HepG2 (cell line): ENCODE measurements around the gene ACSF3. TPM values are rescaled to one million over a fixed set of nuclear protein-coding genes. Genes with fewer than 3 reads are reported as not detected.
A peak's percentile ranks its signal among the peaks of the same experiment; 100 is the strongest.

Experiments used
- CCDC6 ChIP-seq: sonication (generic); formaldehyde crosslinking; IDR thresholded peaks from 2 replicates; pipeline ENCODE4 v1.8.1; 2022; ENCODE audit warnings: mild to moderate bottlenecking, missing genetic modification reagents, moderate library complexity
- HOXA9 ChIP-seq: sonication (generic); formaldehyde crosslinking; IDR thresholded peaks from 2 replicates; pipeline ENCODE4 v1.8.1; 2022; ENCODE audit warnings: missing genetic modification reagents, mild to moderate bottlenecking, moderate library complexity, borderline replicate concordance
- JDP2 ChIP-seq: sonication (generic); formaldehyde crosslinking; IDR thresholded peaks from 2 replicates; pipeline ENCODE4 v1.8.1; 2022; ENCODE audit warnings: missing genetic modification reagents, borderline replicate concordance
- KDM3A ChIP-seq: IDR thresholded peaks from 2 replicates; pipeline ENCODE4 v1.6.1; 2018; ENCODE audit warnings: low read depth, missing compliant biosample characterization
- LBX2 ChIP-seq: sonication (generic); formaldehyde crosslinking; IDR thresholded peaks from 2 replicates; pipeline ENCODE4 v1.5.0; 2020; ENCODE audit warnings: missing genetic modification reagents, mild to moderate bottlenecking, borderline replicate concordance
- MAFG ChIP-seq: sonication (generic); formaldehyde crosslinking; IDR thresholded peaks from 2 replicates; pipeline ENCODE4 v1.5.1; 2020; ENCODE audit warnings: mild to moderate bottlenecking, missing genetic modification reagents
- NFYB ChIP-seq: sonication (generic); formaldehyde crosslinking; IDR thresholded peaks from 2 replicates; pipeline ENCODE4 v1.4.0; 2020; ENCODE audit warnings: missing genetic modification reagents
- RARG ChIP-seq: sonication (generic); formaldehyde crosslinking; IDR thresholded peaks from 2 replicates; pipeline ENCODE4 v1.4.0; 2020; ENCODE audit warnings: low read depth, mild to moderate bottlenecking, missing genetic modification reagents
- RXRA ChIP-seq: sonication (generic); formaldehyde crosslinking; IDR thresholded peaks from 2 replicates; pipeline ENCODE4 v1.5.1; 2020; ENCODE audit warnings: missing genetic modification reagents
- SNRNP70 ChIP-seq: fragments of 200-400 bp; formaldehyde crosslinking; IDR thresholded peaks from 2 replicates; pipeline ENCODE4 v1.6.1; 2017; ENCODE audit warnings: mild to moderate bottlenecking, low read depth, low read length, moderate library complexity
- SPEN ChIP-seq: sonication (generic); formaldehyde crosslinking; IDR thresholded peaks from 2 replicates; pipeline ENCODE4 v1.5.1; 2020; ENCODE audit warnings: low read depth, mild to moderate bottlenecking, missing genetic modification reagents
- TBP ChIP-seq: sonication (generic); formaldehyde crosslinking; IDR thresholded peaks from 2 replicates; pipeline ENCODE4 v1.5.0; 2020; ENCODE audit warnings: missing genetic modification reagents
- TMF1 ChIP-seq: sonication (generic); formaldehyde crosslinking; IDR thresholded peaks from 2 replicates; pipeline ENCODE4 v1.8.1; 2022; ENCODE audit warnings: low read depth, missing genetic modification reagents
- YEATS2 ChIP-seq: sonication (generic); formaldehyde crosslinking; IDR thresholded peaks from 2 replicates; pipeline ENCODE4 v1.4.0; 2020; ENCODE audit warnings: missing genetic modification reagents, borderline replicate concordance
- ZBTB21 ChIP-seq: sonication (generic); formaldehyde crosslinking; IDR thresholded peaks from 2 replicates; pipeline ENCODE4 v1.4.0; 2020; ENCODE audit warnings: missing genetic modification reagents
- ZBTB44 ChIP-seq: sonication (generic); formaldehyde crosslinking; IDR thresholded peaks from 2 replicates; pipeline ENCODE4 v1.4.0; 2020; ENCODE audit warnings: missing genetic modification reagents
- ZBTB7A ChIP-seq: sonication (generic); formaldehyde crosslinking; IDR thresholded peaks from 2 replicates; pipeline ENCODE4 v1.8.0; 2022; ENCODE audit warnings: mild to moderate bottlenecking, missing genetic modification reagents
- ZBTB8A ChIP-seq: sonication (generic); formaldehyde crosslinking; IDR thresholded peaks from 2 replicates; pipeline ENCODE4 v1.4.0; 2020; ENCODE audit warnings: mild to moderate bottlenecking, low read depth, missing genetic modification reagents, borderline replicate concordance
- ZC3H13 ChIP-seq: sonication (generic); formaldehyde crosslinking; IDR thresholded peaks from 2 replicates; pipeline ENCODE4 v1.8.1; 2023; ENCODE audit warnings: mild to moderate bottlenecking, missing genetic modification reagents, moderate library complexity
- ZEB1 ChIP-seq: IDR thresholded peaks from 2 replicates; pipeline ENCODE4 v1.6.1; 2012; ENCODE audit warnings: mild to moderate bottlenecking, low read depth, inconsistent platforms; ENCODE audit not compliant: insufficient replicate concordance
- ZFP36L2 ChIP-seq: sonication (generic); formaldehyde crosslinking; IDR thresholded peaks from 2 replicates; pipeline ENCODE4 v1.4.0; 2020; ENCODE audit warnings: missing genetic modification reagents
- ZNF124 ChIP-seq: sonication (generic); formaldehyde crosslinking; IDR thresholded peaks from 2 replicates; pipeline ENCODE4 v1.4.0; 2020; ENCODE audit warnings: missing genetic modification reagents
- ZNF557 ChIP-seq: sonication (generic); formaldehyde crosslinking; IDR thresholded peaks from 2 replicates; pipeline ENCODE4 v1.4.0; 2020; ENCODE audit warnings: missing genetic modification reagents
- ZNF563 ChIP-seq: sonication (generic); formaldehyde crosslinking; IDR thresholded peaks from 2 replicates; pipeline ENCODE4 v1.8.0; 2022; ENCODE audit warnings: mild to moderate bottlenecking, moderate library complexity, missing genetic modification reagents
- ZNF660 ChIP-seq: sonication (generic); formaldehyde crosslinking; IDR thresholded peaks from 2 replicates; pipeline ENCODE4 v1.5.1; 2020; ENCODE audit warnings: mild to moderate bottlenecking, low read depth, missing genetic modification reagents, borderline replicate concordance
- ZNF878 ChIP-seq: sonication (generic); formaldehyde crosslinking; IDR thresholded peaks from 2 replicates; pipeline ENCODE4 v1.8.1; 2023; ENCODE audit warnings: mild to moderate bottlenecking, missing genetic modification reagents, moderate library complexity
- ZNF883 ChIP-seq: sonication (generic); formaldehyde crosslinking; IDR thresholded peaks from 2 replicates; pipeline ENCODE4 v1.5.1; 2020; ENCODE audit warnings: mild to moderate bottlenecking, missing genetic modification reagents; ENCODE audit errors: not compliant biosample characterization
- polyA plus RNA-seq, 8 experiments: library from polyadenylated mRNA; depleted of rRNA in 3 of 8; stranded (reverse) in 7 of 8; unstranded in 1 of 8; fragments of >200 nt; fragmentation: Illumina TruSeq in 4 of 8; extraction: Trizol in 4 of 8; gene quantifications; 2 replicates each; pipeline versions ENCODE4 v1.2.1 to v1.2.3, GENCODE V29; 2011 to 2016; ENCODE audit warnings: low read depth in 4 of 8, missing spikeins in 1 of 8, mixed read lengths in 1 of 8; ENCODE audit not compliant: insufficient read depth in 1 of 8
- total RNA-seq, 5 experiments: library from RNA; depleted of rRNA; stranded (reverse); fragments of >200 nt; fragmentation: Illumina TruSeq; extraction: Trizol; gene quantifications; 2 replicates each; pipeline ENCODE4 v1.2.3, GENCODE V29; 2016; ENCODE audit warnings: low read depth in 1 of 5

The ACSF3 gene
- total and polyA plus RNA-seq, 2 of the 13 experiments (the other 11 are each of a cell fraction or from before 2014, with no cell fraction given): 14.9 to 30.6 TPM

DNA sequence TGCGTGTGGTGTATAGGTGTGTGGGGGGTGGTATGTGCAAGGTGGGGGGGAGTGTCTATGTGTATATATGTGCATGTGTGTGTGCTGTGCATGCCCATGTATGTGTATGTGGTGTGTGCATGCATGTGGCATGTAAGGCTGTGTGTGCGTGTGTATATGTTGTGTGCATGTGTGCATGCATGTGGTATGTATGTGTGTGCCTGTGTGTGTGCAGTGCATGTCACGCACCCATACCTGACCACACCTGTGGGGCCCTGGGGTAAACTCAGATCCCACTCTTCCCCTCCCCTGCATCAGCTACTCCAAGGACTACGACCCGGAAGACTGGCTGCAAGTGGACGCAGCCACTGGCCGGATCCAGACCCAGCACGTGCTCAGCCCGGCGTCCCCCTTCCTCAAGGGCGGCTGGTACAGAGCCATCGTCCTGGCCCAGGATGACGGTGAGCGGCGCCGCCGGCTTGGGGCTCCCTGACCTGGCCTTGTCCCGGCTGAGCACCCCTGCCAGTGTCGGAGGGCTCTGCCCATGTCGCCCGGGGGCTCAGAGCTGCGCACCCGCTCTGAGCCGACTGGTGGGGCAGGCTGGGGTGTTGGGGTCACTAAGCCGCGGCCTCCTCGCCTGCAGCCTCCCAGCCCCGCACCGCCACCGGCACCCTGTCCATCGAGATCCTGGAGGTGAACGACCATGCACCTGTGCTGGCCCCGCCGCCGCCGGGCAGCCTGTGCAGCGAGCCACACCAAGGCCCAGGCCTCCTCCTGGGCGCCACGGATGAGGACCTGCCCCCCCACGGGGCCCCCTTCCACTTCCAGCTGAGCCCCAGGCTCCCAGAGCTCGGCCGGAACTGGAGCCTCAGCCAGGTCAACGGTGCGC, 97.6 kb downstream of the ACSF3 start (continued):
- TF ChIP-seq YEATS2 (CRISPR knock-in tag): 0 out of 2 replicates have a peak, but pooled peaks have one; percentile 18
- no peak for TF ChIP-seq RARG (CRISPR knock-in tag)
- peak; percentile 27 for TF ChIP-seq SPEN (CRISPR knock-in tag)
- no peak for TF ChIP-seq ZNF878 (CRISPR knock-in tag)
- TF ChIP-seq KDM3A (CRISPR knock-in tag): no peak; the same call in 1 of the 2 replicates
- TF ChIP-seq ZBTB21 (CRISPR knock-in tag): no peak
- TF ChIP-seq NFYB (CRISPR knock-in tag): no peak
- peak; percentile 41 for TF ChIP-seq ZEB1
- no peak for TF ChIP-seq ZNF883 (CRISPR knock-in tag)
- TF ChIP-seq ZNF124 (CRISPR knock-in tag): no peak
- no peak for TF ChIP-seq ZBTB44 (CRISPR knock-in tag)
- peak; percentile 72; the same call in 1 of the 2 replicates for TF ChIP-seq ZBTB7A
- TF ChIP-seq SNRNP70: no peak
- no peak for TF ChIP-seq ZNF660 (CRISPR knock-in tag)
- TF ChIP-seq CCDC6 (CRISPR knock-in tag): peak; percentile 65; the same call in 1 of the 2 replicates
- TF ChIP-seq HOXA9 (CRISPR knock-in tag): peak; percentile 84; the same call in 1 of the 2 replicates
- no peak for TF ChIP-seq LBX2 (CRISPR knock-in tag)
- TF ChIP-seq ZFP36L2 (CRISPR knock-in tag): no peak
- TF ChIP-seq ZBTB8A (CRISPR knock-in tag): no peak
- peak; percentile 72 for TF ChIP-seq ZC3H13 (CRISPR knock-in tag)
- no peak for TF ChIP-seq TBP
- TF ChIP-seq RXRA (CRISPR knock-in tag): peak; percentile 67; the same call in 1 of the 2 replicates
- no peak for TF ChIP-seq JDP2
- peak; percentile 43; the same call in 1 of the 2 replicates for TF ChIP-seq ZNF557 (CRISPR knock-in tag)
- TF ChIP-seq ZNF563 (CRISPR knock-in tag): no peak
- TF ChIP-seq MAFG: no peak
- no peak; the same call in 1 of the 2 replicates for TF ChIP-seq TMF1
